ENCODE data around the gene PRRT1.
A peak's percentile ranks its signal among the peaks of the same experiment; 100 is the strongest.
"Not testable (repeated sequence)": the region's sequence is repeated elsewhere in the genome, so short reads cannot be mapped to it uniquely, and the experiment has no call there.

PRRT1 gene

GRCh38 chr6:32154514-32155161 lies 2.9 kb upstream of the PRRT1 start:
- no peak for TF ChIP-seq ZNF274 (IDR thresholded peaks at IDR 0.05; ENCODE audit: low read depth, low read length)

GRCh38 chr6:32153564-32154513 lies 2.1 kb upstream of the PRRT1 start, which contains the start of gene PPT2:
Gene PPT2 (plus strand): TSS chr6:32154141. CDS start chr6:32154595, 454 bp downstream.
- TF ChIP-seq ZNF274 (IDR thresholded peaks at IDR 0.05; ENCODE audit: low read depth, low read length), result no peak
- peak within 1 kb of the TSS; percentile 65 for H3K4me3 ChIP-seq (ENCODE audit: low read length)

More at GRCh38 chr6:32154514-32155161, 2.9 kb upstream of the PRRT1 start:
- H3K4me3 ChIP-seq (ENCODE audit: low read length), result peak overlapping the region; percentile 65

DNA sequence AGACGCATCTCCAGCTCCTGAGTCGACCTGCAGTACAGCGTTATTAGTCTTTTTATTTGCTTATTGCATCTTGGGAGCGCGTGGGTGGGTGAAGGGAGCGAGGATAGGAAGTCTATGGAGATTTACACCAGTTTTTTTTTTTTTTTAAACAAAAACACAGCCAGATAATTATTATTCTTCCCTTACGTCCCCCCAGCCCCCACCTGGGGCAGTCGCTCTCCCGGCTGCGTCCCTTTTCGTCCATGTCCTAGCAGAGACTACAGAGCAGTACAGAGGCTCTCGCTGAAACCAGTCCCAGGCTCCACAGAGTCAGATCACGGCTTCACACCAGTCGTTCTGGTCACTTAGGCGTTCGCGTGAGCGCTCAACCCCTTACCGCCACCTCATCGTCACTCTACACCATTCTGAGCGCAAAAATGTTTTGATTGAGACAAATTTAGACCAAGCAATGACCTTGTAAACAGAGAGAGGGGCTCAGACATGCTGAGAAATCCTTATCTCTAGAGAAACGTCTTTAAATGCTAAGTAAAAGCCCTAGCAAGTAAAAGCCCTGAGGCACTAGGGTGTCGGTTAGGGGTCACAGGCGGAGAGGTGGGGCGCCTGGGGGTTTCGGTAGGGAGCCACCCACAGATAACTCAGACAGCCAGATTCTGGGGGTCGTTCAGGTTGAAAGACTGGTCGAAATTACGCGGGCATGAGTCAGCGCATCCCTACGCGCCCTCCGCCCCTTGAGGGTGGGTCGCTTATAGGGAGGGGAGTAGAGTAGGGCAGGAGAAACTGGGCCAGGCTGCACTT lies 1.2 kb upstream of the PRRT1 start:
- H3K4me3 ChIP-seq (ENCODE audit: low read length), result no peak overlapping the region
- no peak for TF ChIP-seq ZNF274 (IDR thresholded peaks at IDR 0.05; ENCODE audit: low read depth, low read length)

GRCh38 chr6:32151181-32151862 lies 417 bp downstream of the PRRT1 start:
- H3K4me3 ChIP-seq (ENCODE audit: low read length), result no peak overlapping the region
- no peak for TF ChIP-seq ZNF274 (IDR thresholded peaks at IDR 0.05; ENCODE audit: low read depth, low read length)

GRCh38 chr6:32149932-32150870 lies 1.5 kb downstream of the PRRT1 start:
- no peak overlapping the region for H3K4me3 ChIP-seq (ENCODE audit: low read length)
- TF ChIP-seq ZNF274 (IDR thresholded peaks at IDR 0.05; ENCODE audit: low read depth, low read length), result no peak

DNA sequence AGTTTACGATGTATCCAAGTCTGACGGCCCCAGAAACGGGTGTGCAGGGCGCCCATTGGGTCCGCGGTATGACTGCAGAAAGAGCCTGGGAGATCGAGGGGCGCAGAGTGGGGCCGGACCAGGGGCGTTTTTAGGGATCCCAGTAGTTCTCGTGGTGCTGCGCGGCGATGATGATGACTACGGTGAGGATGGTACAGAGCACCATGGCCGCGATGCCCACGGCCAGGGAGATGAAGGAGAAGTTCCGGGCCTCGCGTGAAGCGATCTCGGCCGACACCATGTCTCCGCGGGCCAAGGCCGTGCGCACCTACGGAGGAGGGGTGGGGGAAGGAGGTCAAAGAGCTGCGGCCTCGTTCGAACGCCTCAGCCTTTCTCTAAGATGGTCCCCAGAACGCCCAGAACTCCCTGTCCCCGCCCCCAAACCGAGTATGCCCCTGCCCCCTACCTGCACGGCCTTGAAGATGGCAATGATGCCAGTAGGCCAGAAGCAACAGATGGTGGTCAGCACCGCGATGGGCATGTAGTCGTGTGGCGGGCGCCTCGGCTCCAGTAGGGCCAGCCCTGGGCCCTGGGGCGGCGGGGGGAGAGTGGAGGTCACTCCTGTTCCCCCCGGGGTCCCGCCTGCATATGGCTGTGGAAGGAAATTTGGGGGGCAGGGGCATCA lies 2.5 kb downstream of the PRRT1 start:
- TF ChIP-seq ZNF274 (IDR thresholded peaks at IDR 0.05; ENCODE audit: low read depth, low read length), result no peak
- H3K4me3 ChIP-seq (ENCODE audit: low read length), result no peak overlapping the region

- no peak for TF ChIP-seq ZNF274 (IDR thresholded peaks at IDR 0.05; ENCODE audit: low read depth, low read length)
- H3K4me3 ChIP-seq (ENCODE audit: low read length), result no peak overlapping the region
Observed at GRCh38 chr6:32148289-32149091, 3.2 kb downstream of the PRRT1 start.

- H3K4me3 ChIP-seq (ENCODE audit: low read length), result no peak overlapping the region
- TF ChIP-seq ZNF274 (IDR thresholded peaks at IDR 0.05; ENCODE audit: low read depth, low read length), result no peak
Observed at GRCh38 chr6:32147401-32148132, 4.2 kb downstream of the PRRT1 start.

DNA sequence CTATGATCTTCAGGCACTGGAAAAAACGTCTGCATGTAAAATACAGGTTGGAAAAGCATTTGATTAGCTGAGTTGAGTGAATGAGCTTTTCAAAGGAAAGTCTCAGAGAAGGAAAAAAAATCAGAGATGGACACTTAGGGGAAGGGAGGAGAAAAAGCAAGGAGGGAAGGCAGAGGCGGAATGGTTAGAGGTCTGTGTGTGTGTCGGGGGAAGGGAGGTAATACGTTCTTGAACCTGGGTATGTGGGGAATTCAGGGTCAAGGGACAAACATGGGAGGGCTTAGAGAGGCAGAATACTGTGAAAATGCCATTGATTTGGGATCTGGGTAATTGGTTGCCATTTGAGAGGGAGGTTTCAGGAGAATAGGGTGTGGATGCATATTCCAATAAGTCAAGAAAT lies 5.1 kb downstream of the PRRT1 start:
- no peak for TF ChIP-seq ZNF274 (IDR thresholded peaks at IDR 0.05; ENCODE audit: low read depth, low read length)
- H3K4me3 ChIP-seq (ENCODE audit: low read length), result no peak overlapping the region

GRCh38 chr6:32146287-32146686 lies 5.5 kb downstream of the PRRT1 start:
- no peak overlapping the region for H3K4me3 ChIP-seq (ENCODE audit: low read length)
- TF ChIP-seq ZNF274 (IDR thresholded peaks at IDR 0.05; ENCODE audit: low read depth, low read length), result no peak

- not testable (repeated sequence) for H3K4me3 ChIP-seq (ENCODE audit: low read length)
Observed at GRCh38 chr6:32144238-32144637, 7.5 kb downstream of the PRRT1 start.
